KG1 (cell line): ENCODE results near the gene CHCHD3.

ENCODE experiments used
- DNase-seq: peaks from one replicate; lab custom pipeline; 2025; lab: John Stamatoyannopoulos, UW

CHCHD3 gene

DNA sequence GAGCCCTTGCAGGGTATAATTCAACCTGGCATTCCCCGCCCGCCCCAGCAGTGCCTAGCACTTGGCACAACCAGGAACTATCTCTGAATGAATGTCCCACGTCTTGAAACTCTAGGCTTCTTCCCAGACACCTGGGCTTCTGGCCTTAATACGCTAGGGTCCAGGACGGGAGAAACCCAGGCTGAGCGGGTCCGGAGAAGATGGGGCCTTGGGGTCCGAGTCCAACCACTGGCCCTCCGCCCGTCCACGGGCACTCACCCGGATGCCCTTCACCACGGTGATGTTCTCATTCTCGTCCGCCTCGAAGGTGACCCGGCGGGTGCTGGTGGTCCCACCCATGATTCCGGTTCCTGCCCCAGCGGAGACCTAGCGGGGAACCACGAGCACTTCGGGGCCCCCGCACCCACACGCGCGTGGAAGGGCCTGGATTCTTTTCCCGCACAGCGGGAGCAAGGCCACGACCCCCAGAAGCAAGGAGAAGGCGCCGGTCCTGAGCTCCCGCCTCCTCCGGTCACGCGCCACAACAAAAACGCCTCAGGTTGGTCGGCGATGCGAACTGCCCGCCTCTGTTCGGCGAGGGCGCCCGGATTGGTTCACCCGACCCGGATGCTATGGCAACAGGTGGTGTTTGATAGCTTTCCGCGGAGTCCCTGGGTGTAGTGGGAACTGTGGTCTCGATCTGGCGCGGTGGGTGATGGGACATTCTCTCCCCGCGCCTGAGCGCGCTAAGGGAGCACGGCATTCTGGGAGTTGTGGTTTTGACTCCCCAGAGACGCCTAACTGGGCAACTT lies at the start of gene CHCHD3:
CHCHD3 (minus strand) TSS at position 492 of the 791 bp plus-strand sequence; CDS start at position 339, 153 bp downstream.
- peak; percentile 83 for DNase-seq

DNA sequence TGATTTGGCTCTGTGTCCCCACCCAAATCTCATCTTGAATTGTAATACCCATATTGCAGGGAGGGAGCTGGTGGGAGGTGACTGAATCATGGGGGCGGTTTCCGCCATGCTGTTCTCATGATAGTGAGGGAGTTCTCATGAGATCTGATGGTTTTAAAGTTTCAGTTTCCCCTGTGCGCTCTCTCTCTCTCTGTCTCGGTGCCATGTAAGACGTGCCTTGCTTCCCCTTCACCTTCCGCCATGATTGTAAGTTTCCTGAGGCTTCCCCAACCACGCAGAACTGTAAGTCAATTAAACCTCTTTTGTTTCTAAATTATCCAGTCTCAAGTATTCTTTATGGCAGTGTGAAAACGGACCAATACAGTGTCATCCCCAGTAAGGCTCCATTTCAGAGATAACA lies 48.3 kb upstream of the CHCHD3 start:
- DNase-seq, result no peak

DNA sequence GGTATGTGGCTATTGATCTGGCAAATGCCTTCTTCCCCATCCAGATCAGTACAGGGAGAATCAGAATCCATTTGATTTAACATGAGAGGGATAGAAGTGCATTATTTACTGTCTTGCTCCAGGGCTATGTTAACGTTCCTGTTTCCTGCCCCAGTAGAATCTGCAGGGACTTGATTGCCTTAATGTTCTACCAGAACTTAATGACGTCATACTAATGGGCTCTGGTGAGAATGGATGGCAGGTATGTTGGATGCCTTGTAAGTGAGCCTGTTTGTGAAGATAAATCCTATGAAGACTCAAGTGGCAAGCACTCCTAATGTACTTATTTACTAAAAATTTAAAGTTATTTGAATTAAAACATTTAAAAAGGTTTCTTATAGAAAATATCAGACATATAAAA lies 44.5 kb upstream of the CHCHD3 start:
- DNase-seq, result no peak

DNA sequence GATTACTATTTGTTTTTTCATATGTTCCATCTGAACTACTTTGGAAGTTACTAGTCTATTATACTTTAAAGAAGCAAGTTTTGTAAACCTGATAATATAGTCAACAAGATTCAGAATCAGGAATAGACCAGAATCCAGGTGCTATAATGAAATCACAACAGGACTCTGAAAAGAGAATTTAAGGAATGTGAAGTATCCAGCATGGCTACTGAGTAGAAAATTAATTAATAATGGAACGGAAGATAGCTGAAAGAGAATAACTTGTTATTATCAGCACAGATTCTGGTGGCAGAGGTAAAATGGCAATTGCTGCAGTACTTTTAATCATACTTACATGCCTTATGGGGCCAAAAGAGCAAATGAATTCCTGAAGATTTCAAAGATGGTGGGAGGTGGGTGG lies 43.1 kb upstream of the CHCHD3 start:
- DNase-seq, result no peak

DNA sequence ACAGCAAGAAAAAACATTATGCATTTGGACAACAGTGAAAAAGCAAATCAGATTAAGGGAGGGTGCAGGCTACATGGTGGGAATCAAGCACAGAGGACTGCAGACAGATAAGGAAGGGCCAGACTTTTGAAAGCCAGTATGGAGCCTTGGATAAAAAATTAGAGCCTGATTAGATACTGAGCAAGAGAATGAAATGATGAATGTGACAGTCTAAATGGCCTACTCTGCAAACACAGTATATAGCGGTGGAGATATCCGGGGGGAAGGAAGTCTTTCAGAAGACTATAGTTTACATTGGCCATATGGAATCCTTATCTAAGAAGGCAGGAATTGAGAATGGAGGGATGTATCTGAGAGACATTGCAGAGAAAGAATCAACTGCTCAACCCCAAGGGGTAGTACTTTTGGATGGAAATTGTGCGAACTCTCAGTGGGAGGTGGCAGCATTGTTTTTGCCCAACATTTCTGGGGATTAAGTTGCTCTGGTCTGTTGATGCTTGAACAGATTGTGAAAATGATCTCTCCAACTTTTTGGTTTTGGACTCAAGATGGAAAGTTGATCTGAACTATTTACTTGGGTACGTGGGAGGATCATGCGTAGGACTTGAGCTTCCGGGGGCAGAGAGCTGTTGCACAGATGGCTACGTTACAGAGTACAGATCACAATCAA lies 39.4 kb upstream of the CHCHD3 start:
- DNase-seq, result no peak

DNA sequence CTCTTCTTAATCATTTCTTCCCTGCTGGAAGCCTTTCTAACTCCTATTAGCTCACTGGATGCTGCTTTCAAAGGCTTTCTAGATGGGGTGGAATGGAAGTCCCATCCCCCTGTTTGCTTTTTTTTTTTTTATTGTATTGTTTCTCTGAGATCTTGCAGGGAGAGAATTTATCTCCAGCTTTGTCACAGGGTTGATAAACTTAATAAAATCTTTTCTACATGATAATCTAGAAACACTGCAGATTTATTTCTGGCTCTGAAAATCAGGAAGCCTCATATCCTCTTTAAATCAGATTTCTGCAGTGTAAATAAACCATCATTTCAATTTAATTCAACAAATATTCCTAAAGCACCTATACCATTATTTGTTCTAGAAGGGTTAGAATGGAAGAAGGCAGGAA lies 37.2 kb upstream of the CHCHD3 start:
- DNase-seq, result no peak

DNA sequence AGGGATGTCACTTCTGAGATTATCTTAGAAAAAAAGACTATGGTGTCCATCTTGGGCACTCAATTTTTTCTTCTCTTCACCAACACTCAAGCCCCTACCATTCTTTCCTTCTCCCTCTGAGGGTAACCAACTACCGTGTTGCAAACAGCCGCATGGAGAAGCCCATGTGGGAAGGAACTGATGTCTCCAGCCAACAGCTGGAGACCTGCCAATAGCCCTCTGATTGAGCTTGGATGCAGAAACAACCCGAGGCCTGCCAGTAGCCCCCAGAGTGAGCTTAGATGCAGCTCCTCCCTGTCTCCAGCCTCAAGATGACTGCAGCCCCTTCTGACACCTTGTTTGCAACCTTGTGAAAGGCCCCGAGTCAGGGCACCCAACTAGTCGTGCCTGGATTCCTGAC lies 36.4 kb upstream of the CHCHD3 start:
- no peak for DNase-seq

DNA sequence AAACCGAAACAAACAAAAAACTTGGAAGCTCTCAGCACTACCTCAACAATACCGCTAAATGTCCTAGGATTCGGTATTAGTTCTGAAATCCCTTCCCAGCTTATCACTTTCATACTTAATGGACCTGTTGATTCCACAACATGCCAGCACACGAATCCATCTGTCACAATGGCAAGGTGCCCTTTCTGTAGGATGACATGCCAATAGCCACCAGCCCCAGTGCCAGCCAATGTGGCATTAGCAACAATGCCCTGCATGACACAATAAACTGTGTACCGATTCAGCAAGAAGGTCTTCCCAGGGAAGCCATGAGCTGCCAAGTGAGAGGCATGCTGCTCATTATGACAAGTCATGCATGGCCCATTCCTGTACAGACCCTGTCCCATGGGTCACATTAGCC lies 35.6 kb upstream of the CHCHD3 start:
- no peak for DNase-seq

DNA sequence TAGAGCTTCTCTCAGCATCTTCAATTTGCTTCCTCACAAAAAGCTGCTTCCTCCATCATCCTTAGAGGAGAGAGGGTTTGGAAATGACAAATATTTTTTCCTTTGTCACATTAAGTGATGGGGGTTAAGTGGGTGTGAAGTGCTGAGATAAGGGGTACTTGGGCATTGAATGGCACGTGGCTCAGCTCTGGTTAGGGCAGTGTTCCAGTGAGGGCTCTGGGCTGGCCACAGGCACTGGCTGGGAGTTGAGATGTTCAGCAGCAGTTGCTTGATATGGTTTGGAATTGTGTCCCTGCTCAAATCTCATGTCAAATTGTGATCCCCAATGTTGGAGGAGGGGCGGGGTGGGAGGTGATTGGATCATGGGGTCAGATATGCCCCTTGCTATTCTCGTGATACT lies 33.7 kb upstream of the CHCHD3 start:
- DNase-seq, result no peak

DNA sequence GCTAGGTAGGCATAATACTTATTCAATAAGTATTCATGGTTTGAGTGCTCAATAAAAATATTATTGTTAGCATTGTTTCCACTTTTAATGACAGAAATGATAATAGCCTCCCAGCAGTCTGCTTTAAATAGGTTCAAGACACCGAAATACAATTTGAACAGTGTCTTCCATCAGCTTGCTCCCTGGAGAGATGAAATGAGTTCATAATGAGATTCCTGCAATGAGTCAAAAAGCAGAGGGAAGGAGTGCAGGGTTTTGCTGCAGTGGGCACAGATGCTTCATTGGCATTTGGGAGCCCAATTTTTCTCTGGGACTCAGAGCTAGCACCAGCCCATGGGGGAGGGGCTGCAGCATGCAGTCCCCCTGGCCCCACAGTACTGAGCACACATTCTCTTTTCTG lies 32.6 kb upstream of the CHCHD3 start:
- DNase-seq, result no peak

DNA sequence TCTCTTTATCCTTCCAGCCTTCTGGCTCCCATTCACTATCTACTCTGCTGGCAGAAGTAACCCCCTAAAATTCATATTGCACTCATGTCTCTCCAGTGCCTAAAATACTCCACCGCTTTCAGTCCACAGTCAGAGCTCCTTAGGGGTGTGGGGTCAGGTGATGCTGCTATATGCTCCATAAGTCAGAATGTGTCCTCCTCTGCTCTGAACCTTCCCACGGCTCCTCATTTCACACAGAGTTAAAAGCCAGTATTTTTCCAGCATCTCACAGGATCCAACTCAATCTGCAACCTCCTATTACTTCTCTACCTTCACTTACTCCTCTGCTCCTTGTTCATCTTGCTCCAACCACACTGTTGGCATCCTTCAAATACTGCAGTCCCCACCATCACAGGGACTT lies 31.1 kb upstream of the CHCHD3 start:
- DNase-seq, result no peak

DNA sequence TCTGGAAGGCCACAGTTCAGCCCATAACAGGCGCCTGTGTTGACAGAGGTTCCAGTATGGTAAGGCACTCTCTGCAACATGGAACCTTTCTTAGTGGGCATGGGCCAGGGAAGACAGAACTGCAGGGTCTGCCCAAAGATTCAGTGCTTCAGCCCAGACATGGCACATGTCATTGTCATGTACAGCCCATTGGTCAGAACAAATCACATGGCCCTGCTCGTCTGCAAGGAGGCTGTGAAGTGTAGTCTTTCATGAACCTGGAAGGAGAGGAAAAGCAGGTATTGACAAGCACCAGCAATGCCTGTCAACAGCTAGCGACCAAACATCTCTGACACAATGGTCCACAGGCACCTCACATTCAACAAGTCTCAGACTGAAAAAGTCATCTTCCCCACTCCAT lies 30.4 kb upstream of the CHCHD3 start:
- no peak for DNase-seq

DNA sequence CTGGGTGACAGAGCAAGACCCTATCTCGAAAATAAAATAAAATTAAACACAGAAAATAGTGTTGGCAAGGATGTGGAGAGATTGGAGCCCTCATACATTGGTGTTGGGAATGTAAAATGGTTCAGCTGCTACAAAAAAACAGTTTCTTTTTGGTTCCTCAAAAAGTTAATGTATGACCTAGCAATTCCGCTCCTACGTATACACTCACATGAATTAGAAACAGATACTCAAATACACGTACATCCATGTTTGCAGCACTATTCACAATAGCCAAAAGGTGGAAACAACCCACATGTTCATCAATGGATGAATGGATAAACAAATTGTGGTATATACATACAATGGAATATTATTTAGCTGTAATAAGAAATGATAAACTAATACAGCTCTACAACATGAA lies 28.4 kb upstream of the CHCHD3 start:
- no peak for DNase-seq

DNA sequence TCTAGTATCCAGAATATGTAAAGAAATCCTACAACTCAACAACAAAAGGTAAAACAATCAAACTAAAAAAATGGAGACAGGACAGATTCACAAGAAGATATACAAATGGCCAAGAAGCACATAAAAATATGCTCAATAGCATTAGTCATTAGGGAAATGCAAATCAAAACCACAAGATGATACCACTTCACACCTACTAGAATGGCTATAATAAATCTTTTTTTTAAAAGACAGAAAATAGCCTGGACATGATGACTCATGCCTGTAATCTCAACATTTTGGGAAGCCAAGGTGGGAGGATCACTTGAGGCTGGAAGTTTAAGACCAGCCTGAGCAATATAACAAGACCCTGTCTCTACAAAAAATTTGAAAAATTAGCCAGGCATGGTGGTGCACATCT lies 27.9 kb upstream of the CHCHD3 start:
- DNase-seq, result no peak

DNA sequence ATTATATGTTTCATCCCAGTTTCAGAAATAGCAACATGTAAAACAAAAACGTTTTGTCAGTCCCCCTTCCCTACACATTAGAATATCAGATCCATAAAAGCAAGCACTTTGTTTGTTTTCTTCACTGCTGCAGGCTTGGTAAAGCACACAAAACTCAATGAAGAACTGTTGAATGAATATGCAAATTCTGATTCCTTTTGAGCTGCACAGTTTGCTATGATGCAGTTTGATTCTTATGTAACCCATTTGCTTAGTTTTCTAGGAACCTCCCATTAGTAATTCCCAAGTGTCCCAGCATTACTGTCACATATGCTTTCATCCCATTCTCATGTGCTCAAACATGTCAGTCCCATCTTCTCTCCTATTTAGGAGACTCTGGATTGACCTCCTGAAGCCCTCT lies 26.1 kb upstream of the CHCHD3 start:
- no peak for DNase-seq

DNA sequence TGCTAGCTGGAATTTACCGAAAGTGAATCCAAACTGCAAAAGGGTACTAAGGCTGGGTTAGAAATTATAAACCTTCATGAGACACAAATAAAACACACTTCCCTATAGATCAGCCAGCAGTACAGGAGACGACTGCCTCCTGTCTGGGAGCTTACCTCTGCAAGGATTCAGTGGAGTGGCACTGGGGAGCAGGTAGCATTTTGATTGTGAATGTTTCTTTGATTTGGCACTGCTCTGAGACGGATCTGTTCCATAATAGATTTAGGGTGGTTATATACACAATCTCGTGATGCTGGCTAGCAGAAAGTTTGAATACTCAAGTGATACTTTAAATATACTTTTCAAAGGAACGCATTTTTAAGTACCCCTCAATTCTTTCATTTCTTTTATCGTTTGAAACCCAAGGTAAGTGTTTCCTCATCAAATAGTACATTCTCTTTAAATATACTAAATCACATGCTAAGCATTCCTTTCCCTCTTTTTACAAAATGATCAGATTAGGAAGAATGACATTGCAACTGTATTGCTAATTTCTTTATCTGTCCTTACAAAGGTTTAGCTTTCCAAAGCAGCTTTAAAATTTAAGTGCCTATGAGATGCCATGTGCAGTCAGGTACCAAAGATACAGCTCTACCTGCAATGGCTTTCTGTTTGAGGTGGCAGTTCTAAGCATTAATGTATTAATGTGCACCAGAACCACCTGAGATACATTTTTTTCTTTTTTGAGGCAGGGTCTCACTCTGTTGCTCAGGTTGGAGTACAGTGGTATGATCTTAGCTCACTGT lies 20.6 kb upstream of the CHCHD3 start:
- no peak for DNase-seq

DNA sequence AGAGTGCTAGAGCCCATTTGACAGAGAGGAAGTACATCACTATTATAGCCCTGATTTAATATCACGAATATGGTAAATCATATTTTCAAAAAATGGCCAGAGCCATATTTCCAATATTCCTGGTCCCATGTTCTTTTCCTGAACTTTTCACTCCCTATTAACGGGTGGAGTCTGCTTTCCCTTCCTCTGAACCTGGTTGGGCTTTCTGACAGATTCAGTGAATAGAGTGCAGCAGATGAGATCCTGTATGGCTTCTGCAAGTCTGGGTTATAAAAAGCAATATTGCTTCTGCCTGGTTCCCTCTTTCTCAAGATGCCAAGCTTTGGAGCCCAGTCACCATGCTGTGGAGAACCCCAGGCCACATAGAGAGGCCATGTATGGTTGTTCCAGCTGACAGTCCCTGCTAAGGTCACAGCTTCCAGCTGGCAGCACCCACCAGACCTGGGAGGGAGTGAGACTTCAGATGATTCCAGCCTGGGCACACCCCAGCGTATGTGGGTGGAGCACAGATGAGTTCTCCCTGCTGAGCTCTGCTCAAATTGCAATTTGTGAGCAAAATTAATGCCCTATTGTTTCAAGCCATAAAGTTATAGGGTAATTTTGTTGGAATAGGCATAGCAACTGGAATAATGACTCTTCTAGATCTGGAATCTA lies 17.9 kb upstream of the CHCHD3 start:
- no peak for DNase-seq

DNA sequence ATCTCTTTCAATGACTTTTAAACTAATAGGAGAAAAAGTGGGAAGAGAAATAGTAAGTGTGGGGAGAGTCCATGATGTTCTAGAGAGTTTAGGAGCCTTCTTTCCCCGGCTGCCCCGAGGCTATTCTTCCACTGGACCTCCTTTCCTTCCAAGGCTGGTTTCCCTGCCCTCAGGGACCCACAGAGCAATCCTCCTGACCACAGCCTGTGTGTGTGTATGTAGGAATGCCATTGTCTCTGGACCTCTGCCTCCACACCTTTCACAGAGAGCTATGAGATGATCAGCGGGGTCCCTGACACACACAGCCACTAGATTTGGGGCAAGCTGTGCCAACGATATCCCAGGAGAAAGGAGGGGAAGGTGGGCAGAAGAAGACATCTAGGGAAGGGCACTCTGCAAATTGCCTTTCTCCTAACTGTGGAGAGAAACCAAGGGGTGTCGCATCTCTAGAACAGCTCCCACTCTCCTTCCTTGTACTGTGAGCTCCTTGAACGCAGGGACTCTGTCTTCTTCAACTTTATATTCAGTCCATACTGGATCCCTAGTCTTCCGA lies 13.3 kb upstream of the CHCHD3 start:
- no peak for DNase-seq

DNA sequence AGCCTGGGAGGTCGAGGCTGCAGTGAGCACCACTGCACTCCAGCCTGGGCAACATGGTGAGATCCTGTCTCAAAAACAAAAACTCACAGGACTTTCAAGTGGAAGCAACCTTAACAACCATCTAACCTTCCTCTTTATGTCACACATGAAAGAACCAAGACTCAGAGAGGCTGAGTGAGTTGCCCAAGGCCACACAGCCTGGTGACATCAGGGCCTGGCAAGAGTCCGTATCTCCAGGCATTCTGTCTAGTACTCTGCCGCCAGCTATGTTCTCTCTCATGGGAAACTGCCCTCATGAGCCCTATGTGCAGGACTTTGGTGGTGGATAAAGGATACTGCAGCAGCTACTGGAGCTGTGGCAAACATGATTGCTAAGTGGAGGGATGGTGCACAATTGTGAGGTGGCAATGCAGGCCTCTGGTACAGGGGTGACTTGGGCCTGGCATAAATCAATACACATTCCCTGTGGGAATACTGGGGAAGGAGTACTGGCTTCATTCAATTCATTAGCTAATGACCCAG lies 10.1 kb upstream of the CHCHD3 start:
- DNase-seq, result no peak

DNA sequence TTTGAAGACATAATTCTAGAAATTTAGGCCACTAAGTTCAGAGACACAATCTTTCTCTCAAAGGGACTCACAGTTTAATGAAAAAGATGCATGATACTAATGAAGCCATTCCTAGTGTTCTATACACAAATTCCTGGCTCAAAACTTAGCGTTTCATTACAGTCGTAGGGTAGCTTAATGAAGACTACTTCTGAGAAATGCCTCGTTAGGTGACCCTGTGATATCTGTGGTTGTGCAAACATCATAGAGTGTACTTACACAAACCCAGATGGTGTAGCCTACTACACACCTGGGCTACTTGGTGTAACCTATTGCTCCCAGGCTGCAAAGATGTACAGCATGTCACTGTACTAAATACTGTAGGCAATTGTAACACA lies 488 bp upstream of the CHCHD3 start:
- no peak for DNase-seq

DNA sequence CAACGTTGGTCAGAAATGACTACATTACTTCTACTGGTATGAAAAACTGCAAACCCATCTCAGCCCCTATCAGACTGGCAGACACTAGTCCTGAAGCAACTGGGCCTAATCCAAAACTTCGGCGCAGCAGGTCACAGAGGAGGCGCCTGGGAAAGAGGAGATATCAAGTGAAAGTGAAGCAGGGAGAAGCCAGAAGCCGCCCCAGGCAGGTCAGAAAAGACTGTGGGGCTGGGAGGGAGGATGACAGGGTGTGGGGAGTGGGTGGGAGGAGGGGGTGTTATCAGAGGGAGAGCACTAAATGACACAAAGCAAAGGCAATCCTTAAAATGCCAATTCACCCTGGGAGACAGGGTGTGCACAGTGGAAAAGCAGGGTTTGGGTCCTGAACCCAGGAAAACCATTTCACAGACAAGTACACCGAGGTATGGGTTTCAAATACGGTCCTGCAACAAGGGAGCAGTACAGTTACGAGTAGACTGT lies 731 bp downstream of the CHCHD3 start:
- no peak for DNase-seq

DNA sequence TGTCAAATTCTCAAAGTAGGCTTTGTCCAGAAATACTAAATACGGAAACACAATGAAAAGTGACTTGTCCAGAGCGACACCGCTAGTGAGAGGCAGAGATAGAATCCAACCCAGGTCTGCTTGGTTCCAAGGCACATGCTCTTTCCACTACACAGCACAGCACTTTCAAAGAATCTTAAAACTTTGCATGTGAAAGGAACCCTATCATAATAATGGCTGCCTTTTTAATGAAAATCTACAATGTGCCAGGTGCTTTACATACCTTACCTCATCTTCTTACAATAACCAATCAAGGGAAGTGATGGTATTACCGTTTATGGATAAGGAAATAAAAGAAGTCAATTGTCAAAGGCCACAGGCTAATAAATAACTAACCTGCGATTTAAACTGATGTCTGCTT lies 2.6 kb downstream of the CHCHD3 start:
- no peak for DNase-seq
